ENCODE results near the gene CASQ2. TPM values are rescaled to one million over a fixed set of nuclear protein-coding genes. Genes with fewer than 3 reads are reported as not detected.

The CASQ2 gene
- total RNA-seq, 1 donor = not detected

DNA sequence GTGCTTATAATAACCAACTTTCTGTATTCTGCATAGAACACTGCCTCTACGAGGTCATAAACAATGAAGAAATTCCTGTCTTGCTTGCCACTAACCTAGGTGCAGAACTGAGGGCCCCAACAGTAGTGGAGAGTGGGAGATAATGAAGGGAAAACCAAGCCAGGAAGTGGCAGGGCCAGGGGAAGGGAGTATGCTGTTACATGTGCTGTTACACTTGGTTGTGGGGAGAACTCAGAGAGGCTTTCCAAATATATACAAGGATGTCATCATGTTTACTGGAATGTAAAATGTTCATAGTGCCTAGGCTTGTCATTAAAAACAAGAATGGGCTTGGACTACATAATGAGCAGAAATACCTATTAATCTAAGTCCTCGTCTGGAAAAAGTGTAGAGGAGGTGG, 41.3 kb upstream of the CASQ2 start:
- no peak for DNase-seq (ENCODE audit: low read depth)
- TF ChIP-seq, protein P1, sequence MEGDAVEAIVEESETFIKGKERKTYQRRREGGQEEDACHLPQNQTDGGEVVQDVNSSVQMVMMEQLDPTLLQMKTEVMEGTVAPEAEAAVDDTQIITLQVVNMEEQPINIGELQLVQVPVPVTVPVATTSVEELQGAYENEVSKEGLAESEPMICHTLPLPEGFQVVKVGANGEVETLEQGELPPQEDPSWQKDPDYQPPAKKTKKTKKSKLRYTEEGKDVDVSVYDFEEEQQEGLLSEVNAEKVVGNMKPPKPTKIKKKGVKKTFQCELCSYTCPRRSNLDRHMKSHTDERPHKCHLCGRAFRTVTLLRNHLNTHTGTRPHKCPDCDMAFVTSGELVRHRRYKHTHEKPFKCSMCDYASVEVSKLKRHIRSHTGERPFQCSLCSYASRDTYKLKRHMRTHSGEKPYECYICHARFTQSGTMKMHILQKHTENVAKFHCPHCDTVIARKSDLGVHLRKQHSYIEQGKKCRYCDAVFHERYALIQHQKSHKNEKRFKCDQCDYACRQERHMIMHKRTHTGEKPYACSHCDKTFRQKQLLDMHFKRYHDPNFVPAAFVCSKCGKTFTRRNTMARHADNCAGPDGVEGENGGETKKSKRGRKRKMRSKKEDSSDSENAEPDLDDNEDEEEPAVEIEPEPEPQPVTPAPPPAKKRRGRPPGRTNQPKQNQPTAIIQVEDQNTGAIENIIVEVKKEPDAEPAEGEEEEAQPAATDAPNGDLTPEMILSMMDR (IDR thresholded peaks at IDR 0.05; ENCODE audit: insufficient read depth, low read depth, low read length) = no peak
- H3K4me3 ChIP-seq (ENCODE audit: low read depth, low read length) = no peak overlapping the region

DNA sequence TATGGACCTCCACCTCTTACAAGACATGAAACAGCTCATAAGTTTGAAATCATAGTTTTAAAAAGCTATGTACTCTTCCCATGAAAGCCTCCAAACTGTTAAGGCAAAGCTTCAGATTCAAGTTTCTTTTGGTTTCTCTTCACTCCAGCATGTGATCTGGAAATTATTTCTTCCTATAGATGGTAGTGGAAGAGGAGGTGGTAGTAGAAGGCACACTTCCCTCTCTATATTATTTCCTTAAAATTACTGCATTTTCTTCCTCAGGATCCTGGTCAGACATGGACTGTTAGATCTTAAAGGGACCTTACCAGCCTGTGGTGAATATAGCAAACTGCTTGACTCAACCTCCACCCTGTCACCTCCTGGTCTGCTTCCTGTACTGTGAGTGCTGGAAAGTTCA, 40.6 kb upstream of the CASQ2 start:
- no peak for DNase-seq (ENCODE audit: low read depth)
- H3K4me3 ChIP-seq (ENCODE audit: low read depth, low read length) = no peak overlapping the region
- TF ChIP-seq, protein P1 (IDR thresholded peaks at IDR 0.05; ENCODE audit: insufficient read depth, low read depth, low read length) = no peak

DNA sequence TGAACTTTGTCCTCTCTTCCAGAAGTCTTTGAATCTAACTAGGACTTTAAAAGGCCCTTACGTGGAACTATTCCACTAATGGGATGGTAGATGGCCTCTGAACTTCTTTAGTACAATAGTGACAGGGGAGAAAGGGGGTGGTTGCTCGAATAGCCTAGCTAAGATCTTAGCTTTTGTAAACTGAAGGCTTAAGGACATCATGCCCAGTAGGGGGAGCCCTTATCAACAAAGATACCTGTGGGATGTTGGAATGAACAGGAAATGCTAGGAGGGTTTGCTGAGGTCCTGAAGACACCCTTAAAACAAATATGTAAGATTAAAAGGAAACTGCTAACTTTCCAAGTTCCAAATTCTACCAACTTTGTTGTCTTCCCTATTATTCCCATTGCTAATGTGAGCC, 39.2 kb upstream of the CASQ2 start:
- peak; percentile 79 for DNase-seq (ENCODE audit: low read depth)
- TF ChIP-seq, protein P1 (IDR thresholded peaks at IDR 0.05; ENCODE audit: insufficient read depth, low read depth, low read length) = peak; percentile 77
- H3K4me3 ChIP-seq (ENCODE audit: low read depth, low read length) = no peak overlapping the region

DNA sequence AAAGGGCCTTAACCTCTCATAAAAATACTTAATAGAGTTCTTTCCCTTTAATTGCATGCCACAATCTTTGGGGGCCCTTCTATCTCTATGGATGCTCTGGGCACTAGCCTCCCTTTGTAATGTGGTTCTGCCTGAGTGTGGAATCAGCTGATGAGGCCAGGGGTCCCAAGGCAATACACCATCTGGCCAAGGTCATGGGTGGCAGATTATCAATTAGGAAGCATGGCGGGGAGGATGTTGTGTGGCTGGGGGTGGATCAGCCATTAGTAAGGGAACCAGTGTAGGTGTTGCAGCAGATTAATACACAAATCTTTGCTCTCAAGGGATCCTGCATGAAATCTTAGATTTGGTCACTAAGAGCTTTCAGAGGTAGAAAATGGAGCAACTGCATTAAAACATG, 37.1 kb upstream of the CASQ2 start:
- TF ChIP-seq, protein P1 (IDR thresholded peaks at IDR 0.05; ENCODE audit: insufficient read depth, low read depth, low read length) = no peak
- no peak overlapping the region for H3K4me3 ChIP-seq (ENCODE audit: low read depth, low read length)
- DNase-seq (ENCODE audit: low read depth) = no peak

DNA sequence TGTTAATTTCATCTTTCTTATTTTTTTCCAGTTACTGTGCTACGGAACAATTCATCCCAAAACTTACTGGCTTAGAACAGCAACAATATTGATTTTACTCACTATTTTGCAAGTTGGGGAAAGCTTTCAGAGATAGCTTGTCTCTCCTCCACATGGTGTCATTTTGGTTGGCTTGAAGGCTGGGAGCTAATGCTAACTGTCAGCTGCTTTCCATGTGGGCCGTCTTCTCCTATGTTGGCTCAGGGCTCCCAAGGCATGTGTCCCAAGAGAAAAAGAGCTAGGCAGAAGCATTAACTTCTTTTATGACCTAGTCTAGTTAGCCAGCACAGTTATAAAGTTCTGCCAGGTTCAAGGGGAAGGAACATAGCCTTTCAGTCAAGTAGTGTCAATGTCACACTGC, 33.9 kb upstream of the CASQ2 start:
- DNase-seq (ENCODE audit: low read depth) = no peak
- TF ChIP-seq, protein P1 (IDR thresholded peaks at IDR 0.05; ENCODE audit: insufficient read depth, low read depth, low read length) = no peak
- H3K4me3 ChIP-seq (ENCODE audit: low read depth, low read length) = no peak overlapping the region

DNA sequence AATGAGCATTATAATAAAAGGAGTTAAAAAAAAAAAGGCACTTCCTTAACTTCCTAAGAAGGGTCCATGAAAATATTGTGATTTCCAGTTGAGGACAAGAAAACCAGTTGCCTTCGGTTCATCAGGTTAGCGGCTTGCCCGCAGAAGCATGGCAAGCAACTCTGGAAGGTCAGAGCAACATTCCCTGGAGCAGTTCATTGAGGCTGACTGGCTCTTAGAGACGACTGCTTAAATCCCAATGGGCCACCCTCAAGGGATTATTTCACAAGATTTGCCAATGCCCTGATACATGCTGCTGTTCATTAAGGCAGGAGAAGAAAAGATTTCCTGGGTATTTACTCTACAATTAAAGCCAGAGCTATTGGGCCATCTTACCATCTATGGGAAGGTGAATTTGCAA, 29.0 kb upstream of the CASQ2 start:
- DNase-seq (ENCODE audit: low read depth) = no peak
- TF ChIP-seq, protein P1 (IDR thresholded peaks at IDR 0.05; ENCODE audit: insufficient read depth, low read depth, low read length) = no peak

DNA sequence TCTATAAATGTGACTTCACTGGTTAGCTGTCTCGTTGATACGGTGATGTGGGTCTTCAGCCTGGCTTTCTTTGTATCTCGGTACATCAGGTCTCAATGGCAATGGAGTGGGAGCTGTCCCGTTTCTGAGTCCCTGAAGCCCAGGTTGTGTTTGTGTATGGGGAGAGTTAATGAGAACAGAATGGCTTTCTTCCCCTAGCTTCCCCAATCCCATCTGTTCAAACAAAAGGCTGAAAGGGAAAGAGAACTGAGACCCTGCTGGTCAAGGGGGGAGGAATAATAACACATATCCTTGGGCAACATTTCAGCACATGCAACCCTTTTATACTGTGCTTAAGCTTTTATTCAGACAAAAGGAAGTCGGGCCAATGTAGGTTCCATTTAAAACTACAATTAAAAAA, 28.4 kb upstream of the CASQ2 start:
- no peak overlapping the region for H3K4me3 ChIP-seq (ENCODE audit: low read depth, low read length)
- TF ChIP-seq, protein P1 (IDR thresholded peaks at IDR 0.05; ENCODE audit: insufficient read depth, low read depth, low read length) = no peak
- DNase-seq (ENCODE audit: low read depth) = no peak

More for the DNA sequence above, 29.0 kb upstream of the CASQ2 start:
- no peak overlapping the region for H3K4me3 ChIP-seq (ENCODE audit: low read depth, low read length)
